ENCODE data around the gene SPRYD4.

The SPRYD4 gene

GRCh38 chr12:56448860-56449621, 19.3 kb upstream of the SPRYD4 start, which contains the start of gene TIMELESS:
Gene TIMELESS, minus strand, starts transcription at chr12:56449426. Its CDS starts 15,256 bp downstream, at chr12:56434170.
- Histone ChIP-seq H3K79me2 (ENCODE audit: insufficient read depth, low read length) (peaks cover 18% of the 10 kb centered on the region), H3K9me2 (replicated peaks; ENCODE audit: low read depth, low read length) (no peaks in the 10 kb centered on the region), H2AFZ (ENCODE audit: low read length) (peak within 1 kb of the TSS; percentile 87), H4K20me1 (ENCODE audit: insufficient read depth, low read length, poor library complexity, severe bottlenecking) (no peaks in the 10 kb centered on the region), H3F3A (ENCODE audit: low read depth) (no peaks in the 10 kb centered on the region), H3K27me3 (ENCODE audit: insufficient read depth, low read length, poor library complexity, severe bottlenecking) (no peaks in the 10 kb centered on the region), H3K36me3 (ENCODE audit: insufficient read depth, low read length) (no peaks in the 10 kb centered on the region), H3K9ac (ENCODE audit: low read depth, low read length, poor library complexity, severe bottlenecking) (peak within 1 kb of the TSS; percentile 97), H3K4me2 (ENCODE audit: low read depth, low read length, poor library complexity, severe bottlenecking) (peak within 1 kb of the TSS; percentile 89), H3K9me3 (ENCODE audit: insufficient read depth, low read depth, low read length) (no peaks in the 10 kb centered on the region), H3K4me1 (ENCODE audit: insufficient read depth, low read length, poor library complexity, severe bottlenecking) (peaks cover 18% of the 10 kb centered on the region), H3K4me3 (ENCODE audit: low read length, poor library complexity, severe bottlenecking) (peak within 1 kb of the TSS; percentile 99)
- TF ChIP-seq, protein P1, sequence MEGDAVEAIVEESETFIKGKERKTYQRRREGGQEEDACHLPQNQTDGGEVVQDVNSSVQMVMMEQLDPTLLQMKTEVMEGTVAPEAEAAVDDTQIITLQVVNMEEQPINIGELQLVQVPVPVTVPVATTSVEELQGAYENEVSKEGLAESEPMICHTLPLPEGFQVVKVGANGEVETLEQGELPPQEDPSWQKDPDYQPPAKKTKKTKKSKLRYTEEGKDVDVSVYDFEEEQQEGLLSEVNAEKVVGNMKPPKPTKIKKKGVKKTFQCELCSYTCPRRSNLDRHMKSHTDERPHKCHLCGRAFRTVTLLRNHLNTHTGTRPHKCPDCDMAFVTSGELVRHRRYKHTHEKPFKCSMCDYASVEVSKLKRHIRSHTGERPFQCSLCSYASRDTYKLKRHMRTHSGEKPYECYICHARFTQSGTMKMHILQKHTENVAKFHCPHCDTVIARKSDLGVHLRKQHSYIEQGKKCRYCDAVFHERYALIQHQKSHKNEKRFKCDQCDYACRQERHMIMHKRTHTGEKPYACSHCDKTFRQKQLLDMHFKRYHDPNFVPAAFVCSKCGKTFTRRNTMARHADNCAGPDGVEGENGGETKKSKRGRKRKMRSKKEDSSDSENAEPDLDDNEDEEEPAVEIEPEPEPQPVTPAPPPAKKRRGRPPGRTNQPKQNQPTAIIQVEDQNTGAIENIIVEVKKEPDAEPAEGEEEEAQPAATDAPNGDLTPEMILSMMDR (conservative IDR thresholded peaks at IDR 0.05; ENCODE audit: low read length): no peak

DNA sequence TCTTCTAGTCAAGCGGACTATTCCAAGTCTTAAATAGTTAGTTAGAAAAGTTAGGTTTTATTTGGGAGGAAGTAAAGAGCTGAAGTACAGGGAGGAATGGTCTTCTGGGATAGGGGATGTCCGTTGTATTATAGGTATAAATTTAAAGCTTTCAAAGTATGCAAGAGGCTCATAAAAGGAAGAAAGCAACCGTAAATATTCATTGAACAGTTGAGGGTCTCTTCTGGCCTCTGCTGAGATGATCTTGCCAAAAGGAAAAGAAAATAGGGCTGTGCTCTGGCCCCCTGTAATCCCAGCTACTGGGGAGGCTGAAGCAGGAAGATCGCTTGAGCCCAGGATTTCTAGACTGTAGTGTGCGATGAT, 18.8 kb upstream of the SPRYD4 start:
- H2AFZ ChIP-seq (ENCODE audit: low read length): peak overlapping the region; percentile 87
- no peaks in the 10 kb centered on the region for H3K9me2 ChIP-seq (replicated peaks; ENCODE audit: low read depth, low read length)
- H3K4me2 ChIP-seq (ENCODE audit: low read depth, low read length, poor library complexity, severe bottlenecking): peak overlapping the region; percentile 89
- H3K79me2 ChIP-seq (ENCODE audit: insufficient read depth, low read length): peaks cover 18% of the 10 kb centered on the region
- no peaks in the 10 kb centered on the region for H3F3A ChIP-seq (ENCODE audit: low read depth)
- H3K9me3 ChIP-seq (ENCODE audit: insufficient read depth, low read depth, low read length): no peaks in the 10 kb centered on the region
- no peaks in the 10 kb centered on the region for H3K27me3 ChIP-seq (ENCODE audit: insufficient read depth, low read length, poor library complexity, severe bottlenecking)
- TF ChIP-seq, protein P1 (conservative IDR thresholded peaks at IDR 0.05; ENCODE audit: low read length): no peak
- no peak for TF ChIP-seq EZH2phosphoT487 (IDR thresholded peaks at IDR 0.05; ENCODE audit: borderline replicate concordance)
- peak overlapping the region; percentile 97 for H3K9ac ChIP-seq (ENCODE audit: low read depth, low read length, poor library complexity, severe bottlenecking)
- no peaks in the 10 kb centered on the region for H4K20me1 ChIP-seq (ENCODE audit: insufficient read depth, low read length, poor library complexity, severe bottlenecking)
- H3K4me3 ChIP-seq (ENCODE audit: low read length, poor library complexity, severe bottlenecking): peak overlapping the region; percentile 99
- H3K36me3 ChIP-seq (ENCODE audit: insufficient read depth, low read length): no peaks in the 10 kb centered on the region
- peaks cover 18% of the 10 kb centered on the region for H3K4me1 ChIP-seq (ENCODE audit: insufficient read depth, low read length, poor library complexity, severe bottlenecking)

- Histone ChIP-seq H2AFZ (ENCODE audit: low read length) (no peak overlapping the region), H3K36me3 (ENCODE audit: insufficient read depth, low read length) (no peaks in the 10 kb centered on the region), H3K4me2 (ENCODE audit: low read depth, low read length, poor library complexity, severe bottlenecking) (peak overlapping the region; percentile 89), H3K79me2 (ENCODE audit: insufficient read depth, low read length) (peaks cover 18% of the 10 kb centered on the region), H3K9me2 (replicated peaks; ENCODE audit: low read depth, low read length) (no peaks in the 10 kb centered on the region), H3K9me3 (ENCODE audit: insufficient read depth, low read depth, low read length) (no peaks in the 10 kb centered on the region), H3F3A (ENCODE audit: low read depth) (no peaks in the 10 kb centered on the region), H3K27me3 (ENCODE audit: insufficient read depth, low read length, poor library complexity, severe bottlenecking) (no peaks in the 10 kb centered on the region), H4K20me1 (ENCODE audit: insufficient read depth, low read length, poor library complexity, severe bottlenecking) (no peaks in the 10 kb centered on the region), H3K4me1 (ENCODE audit: insufficient read depth, low read length, poor library complexity, severe bottlenecking) (peaks cover 18% of the 10 kb centered on the region), H3K9ac (ENCODE audit: low read depth, low read length, poor library complexity, severe bottlenecking) (no peak overlapping the region), H3K4me3 (ENCODE audit: low read length, poor library complexity, severe bottlenecking) (no peak overlapping the region)
- TF ChIP-seq EZH2phosphoT487 (IDR thresholded peaks at IDR 0.05; ENCODE audit: borderline replicate concordance): no peak
- TF ChIP-seq, protein P1 (conservative IDR thresholded peaks at IDR 0.05; ENCODE audit: low read length): no peak
Observed at GRCh38 chr12:56450241-56450640, 18.1 kb upstream of the SPRYD4 start.

Measured in Loucy (cell line).